Measurements from ENCODE around the gene PRKCA.

The PRKCA gene

DNA sequence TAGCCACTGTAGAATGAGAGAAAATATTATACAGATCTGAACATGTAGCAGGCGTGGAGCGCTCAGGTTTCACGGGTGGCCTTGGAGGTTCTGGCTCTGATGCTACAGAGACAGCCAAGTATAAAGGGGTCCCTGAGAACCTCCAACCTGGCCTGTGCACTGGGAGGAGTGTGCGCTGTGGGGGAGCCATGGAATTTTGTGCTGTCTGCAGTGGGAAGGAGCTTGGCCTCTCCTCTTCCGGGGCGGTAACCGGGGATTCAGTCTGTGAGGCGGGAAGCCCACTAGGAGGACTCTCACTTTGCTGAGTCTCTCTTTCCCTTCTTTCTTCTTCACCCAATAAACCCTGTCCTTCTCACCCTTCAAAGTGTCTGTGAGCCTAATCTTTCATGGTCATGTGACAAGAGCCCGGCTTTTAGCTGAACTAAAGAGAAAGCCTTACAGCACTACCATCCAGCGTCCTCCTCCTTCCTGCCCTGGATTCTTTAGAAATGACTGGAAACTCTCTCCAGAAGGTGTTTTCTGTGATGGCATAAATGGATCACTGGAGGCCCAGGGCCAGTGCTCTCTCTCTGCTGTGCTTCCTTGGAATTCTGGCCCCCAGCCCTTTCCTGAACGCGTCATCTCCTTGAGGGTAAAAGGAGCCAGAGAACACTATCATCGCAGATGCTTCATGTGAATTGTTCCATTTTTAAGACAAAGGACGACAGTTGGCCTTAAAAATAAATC lies 300.4 kb downstream of the PRKCA start:
- DNase-seq (ENCODE audit: low spot score): no peak
- TF ChIP-seq, protein P1, sequence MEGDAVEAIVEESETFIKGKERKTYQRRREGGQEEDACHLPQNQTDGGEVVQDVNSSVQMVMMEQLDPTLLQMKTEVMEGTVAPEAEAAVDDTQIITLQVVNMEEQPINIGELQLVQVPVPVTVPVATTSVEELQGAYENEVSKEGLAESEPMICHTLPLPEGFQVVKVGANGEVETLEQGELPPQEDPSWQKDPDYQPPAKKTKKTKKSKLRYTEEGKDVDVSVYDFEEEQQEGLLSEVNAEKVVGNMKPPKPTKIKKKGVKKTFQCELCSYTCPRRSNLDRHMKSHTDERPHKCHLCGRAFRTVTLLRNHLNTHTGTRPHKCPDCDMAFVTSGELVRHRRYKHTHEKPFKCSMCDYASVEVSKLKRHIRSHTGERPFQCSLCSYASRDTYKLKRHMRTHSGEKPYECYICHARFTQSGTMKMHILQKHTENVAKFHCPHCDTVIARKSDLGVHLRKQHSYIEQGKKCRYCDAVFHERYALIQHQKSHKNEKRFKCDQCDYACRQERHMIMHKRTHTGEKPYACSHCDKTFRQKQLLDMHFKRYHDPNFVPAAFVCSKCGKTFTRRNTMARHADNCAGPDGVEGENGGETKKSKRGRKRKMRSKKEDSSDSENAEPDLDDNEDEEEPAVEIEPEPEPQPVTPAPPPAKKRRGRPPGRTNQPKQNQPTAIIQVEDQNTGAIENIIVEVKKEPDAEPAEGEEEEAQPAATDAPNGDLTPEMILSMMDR (IDR thresholded peaks at IDR 0.05; ENCODE audit: extremely low read depth, missing control alignments): no peak

GRCh38 chr17:66604376-66604775 lies 302.0 kb downstream of the PRKCA start:
- TF ChIP-seq, protein P1 (IDR thresholded peaks at IDR 0.05; ENCODE audit: extremely low read depth, missing control alignments): no peak
- no peak for DNase-seq (ENCODE audit: low spot score)

DNA sequence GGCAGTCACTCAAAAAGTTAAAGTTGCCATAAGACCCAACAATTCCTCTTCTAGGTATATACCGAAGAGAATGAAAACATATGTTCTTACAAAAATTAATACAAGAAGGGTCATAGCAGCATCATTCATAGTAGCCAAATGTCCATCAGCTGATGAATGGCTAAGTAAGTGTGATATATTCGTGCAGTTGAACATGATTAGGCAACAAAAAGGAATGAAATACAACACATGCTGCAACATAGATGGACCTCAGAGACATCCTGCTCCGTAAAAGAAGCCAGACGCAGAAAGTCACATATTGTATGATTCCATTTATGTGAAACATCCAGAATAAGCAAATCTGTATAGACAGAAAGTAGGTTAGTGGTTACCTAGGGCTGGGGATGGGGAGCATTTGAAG lies 303.1 kb downstream of the PRKCA start:
- DNase-seq (ENCODE audit: low spot score): no peak
- TF ChIP-seq, protein P1 (IDR thresholded peaks at IDR 0.05; ENCODE audit: extremely low read depth, missing control alignments): no peak

DNA sequence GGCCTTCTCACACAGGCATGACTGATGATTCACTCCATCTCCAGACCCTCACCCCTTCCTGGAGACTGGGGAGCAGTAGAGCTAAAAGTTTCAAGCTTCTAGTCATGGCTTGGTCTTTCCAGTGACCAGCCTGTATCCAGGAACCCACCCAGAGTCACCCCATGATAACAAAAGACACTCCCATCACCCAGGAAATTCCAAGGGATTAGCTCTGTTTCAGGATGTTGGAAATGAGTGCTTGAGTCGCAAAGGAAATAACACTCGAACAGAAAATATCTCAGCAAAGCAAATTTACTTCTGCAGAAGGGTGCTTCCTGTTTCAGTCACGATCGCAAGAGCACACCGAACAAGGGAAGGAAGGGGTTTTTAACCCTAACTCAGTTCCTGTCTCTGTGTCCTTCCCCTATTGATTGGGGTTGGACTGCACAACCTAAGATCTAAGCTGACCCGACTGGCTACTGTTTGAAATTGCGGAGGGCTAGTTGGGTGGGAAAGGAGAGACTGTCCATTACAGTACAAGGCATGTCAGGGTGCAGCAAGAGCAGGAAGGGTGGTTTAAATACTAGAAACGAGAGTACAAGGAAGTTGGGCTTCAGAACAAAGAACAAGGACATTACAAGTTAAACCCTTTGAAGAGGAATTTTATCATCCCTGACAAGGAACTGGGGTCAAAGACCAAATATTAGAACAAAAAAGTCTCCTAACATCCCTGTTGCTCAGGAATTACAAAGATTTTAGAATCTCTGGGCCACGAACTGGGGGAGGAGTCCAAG lies 308.1 kb downstream of the PRKCA start:
- TF ChIP-seq, protein P1 (IDR thresholded peaks at IDR 0.05; ENCODE audit: extremely low read depth, missing control alignments): no peak
- no peak for DNase-seq (ENCODE audit: low spot score)

DNA sequence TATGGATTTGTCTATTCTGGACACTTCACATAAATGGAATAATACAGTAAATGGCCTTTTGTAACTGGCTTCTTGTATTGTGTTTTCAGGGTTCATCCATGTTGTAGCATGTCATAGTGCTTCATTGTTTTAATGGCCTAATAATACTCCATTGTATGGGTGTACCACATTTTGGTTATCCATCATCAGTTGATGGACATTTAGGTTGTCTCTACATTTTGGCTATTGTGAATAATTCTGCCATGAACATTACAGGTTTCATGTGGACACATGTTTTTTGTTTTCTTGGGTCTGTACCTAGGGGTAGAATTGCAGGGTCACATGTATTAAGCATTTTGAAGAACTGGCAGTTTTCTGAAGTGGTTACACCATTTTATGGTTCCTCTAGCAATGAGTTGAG lies 309.0 kb downstream of the PRKCA start:
- TF ChIP-seq, protein P1 (IDR thresholded peaks at IDR 0.05; ENCODE audit: extremely low read depth, missing control alignments): no peak

GRCh38 chr17:66612993-66613392 lies 310.6 kb downstream of the PRKCA start:
- TF ChIP-seq, protein P1 (IDR thresholded peaks at IDR 0.05; ENCODE audit: extremely low read depth, missing control alignments): no peak
- DNase-seq (ENCODE audit: low spot score): no peak

More for the DNA sequence above, 309.0 kb downstream of the PRKCA start:
- DNase-seq (ENCODE audit: low spot score): no peak

GRCh38 chr17:66614469-66614868 lies 312.1 kb downstream of the PRKCA start:
- no peak for DNase-seq (ENCODE audit: low spot score)
- TF ChIP-seq, protein P1 (IDR thresholded peaks at IDR 0.05; ENCODE audit: extremely low read depth, missing control alignments): no peak

All from GM20000 (cell line).